ENCODE results near the gene MAFB.

The MAFB gene

DNA sequence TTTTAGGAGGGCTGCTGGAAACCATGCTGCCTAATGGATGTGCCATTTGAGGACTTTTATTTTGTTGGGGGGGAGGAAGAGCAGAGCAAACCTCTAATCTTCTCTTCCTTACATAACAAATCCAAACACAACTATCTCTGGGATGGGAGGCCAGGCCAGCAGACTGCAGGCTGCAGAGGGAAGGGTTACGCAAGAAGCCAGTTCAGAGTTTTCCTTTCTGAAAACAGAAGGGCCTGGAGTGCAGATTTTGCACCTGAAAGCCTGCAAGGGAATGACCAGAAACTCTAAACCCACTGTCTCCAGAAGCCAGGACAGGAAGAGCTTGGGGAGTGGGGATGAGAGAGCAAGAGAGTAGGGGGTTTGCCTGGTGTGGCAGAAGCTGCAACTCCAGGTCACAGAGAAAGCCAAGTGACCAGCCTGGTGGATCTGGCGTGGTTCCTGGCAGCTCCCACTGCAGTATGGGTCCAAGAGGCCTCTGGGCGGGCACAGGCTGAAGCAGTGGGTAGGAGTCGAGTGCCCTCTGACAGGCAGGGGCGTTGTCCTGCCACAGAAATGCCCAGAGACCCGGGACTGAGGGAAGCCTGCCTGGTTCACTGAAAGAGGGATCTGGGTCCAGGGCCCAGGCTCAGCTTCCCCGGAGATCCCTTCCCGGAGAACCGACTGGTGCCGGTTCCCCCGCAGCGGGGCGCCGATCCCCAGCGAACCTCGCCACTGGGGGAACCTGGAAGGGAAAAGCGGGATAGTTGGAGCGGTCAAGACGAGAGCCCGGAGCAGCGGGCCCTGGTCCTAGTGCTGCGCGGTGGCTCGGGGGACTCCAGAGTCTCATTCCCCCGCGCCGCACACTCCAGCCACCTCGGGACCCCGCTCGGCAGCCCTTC, 6.7 kb downstream of the MAFB start:
- H3K27ac ChIP-seq: no peak overlapping the region
- TF ChIP-seq, protein P1, sequence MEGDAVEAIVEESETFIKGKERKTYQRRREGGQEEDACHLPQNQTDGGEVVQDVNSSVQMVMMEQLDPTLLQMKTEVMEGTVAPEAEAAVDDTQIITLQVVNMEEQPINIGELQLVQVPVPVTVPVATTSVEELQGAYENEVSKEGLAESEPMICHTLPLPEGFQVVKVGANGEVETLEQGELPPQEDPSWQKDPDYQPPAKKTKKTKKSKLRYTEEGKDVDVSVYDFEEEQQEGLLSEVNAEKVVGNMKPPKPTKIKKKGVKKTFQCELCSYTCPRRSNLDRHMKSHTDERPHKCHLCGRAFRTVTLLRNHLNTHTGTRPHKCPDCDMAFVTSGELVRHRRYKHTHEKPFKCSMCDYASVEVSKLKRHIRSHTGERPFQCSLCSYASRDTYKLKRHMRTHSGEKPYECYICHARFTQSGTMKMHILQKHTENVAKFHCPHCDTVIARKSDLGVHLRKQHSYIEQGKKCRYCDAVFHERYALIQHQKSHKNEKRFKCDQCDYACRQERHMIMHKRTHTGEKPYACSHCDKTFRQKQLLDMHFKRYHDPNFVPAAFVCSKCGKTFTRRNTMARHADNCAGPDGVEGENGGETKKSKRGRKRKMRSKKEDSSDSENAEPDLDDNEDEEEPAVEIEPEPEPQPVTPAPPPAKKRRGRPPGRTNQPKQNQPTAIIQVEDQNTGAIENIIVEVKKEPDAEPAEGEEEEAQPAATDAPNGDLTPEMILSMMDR (IDR thresholded peaks at IDR 0.05): no peak
- no peak for TF ChIP-seq ZFX (IDR thresholded peaks at IDR 0.05; ENCODE audit: borderline replicate concordance)

DNA sequence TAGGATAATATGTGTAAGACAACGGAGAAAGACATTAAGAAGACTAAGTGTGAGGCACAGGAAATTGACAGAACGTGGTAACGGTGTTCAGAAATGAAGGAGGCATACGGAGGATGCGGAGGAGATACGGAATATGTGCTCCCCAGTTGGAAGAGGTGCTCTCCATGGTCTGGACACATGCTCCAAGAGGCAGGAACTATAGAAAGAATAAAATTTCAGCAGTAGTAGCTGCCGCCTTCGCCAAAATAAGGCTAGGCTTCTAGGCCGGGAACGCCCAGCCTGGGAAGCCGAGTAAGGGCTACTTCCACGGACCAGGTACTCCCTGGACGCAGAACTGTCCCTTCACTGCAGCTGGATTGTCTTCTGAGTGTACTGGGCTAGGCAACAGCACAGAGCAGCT, 7.4 kb downstream of the MAFB start:
- no peak overlapping the region for H3K27ac ChIP-seq
- TF ChIP-seq, protein P1 (IDR thresholded peaks at IDR 0.05): no peak
- TF ChIP-seq ZFX (IDR thresholded peaks at IDR 0.05; ENCODE audit: borderline replicate concordance): no peak

DNA sequence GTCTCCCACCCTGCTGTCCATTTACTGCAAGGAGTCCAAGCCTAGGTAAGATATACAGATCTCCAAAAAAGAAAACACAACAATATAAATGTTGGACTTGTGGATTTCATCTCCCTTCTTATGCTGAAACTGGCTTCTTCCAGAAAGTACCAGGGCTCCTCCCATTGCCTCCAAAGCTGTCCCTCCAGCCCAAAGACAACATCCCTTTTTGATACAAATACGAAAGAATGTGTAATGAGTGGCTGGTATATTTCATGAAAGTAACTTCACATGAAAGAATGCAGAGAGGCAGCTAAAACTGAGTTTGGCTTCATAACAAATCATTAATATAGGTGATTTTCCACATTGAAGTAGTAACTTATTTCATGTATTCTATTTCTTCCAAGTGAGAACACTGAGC, 7.9 kb downstream of the MAFB start:
- no peak for TF ChIP-seq ZFX (IDR thresholded peaks at IDR 0.05; ENCODE audit: borderline replicate concordance)
- TF ChIP-seq, protein P1 (IDR thresholded peaks at IDR 0.05): no peak

DNA sequence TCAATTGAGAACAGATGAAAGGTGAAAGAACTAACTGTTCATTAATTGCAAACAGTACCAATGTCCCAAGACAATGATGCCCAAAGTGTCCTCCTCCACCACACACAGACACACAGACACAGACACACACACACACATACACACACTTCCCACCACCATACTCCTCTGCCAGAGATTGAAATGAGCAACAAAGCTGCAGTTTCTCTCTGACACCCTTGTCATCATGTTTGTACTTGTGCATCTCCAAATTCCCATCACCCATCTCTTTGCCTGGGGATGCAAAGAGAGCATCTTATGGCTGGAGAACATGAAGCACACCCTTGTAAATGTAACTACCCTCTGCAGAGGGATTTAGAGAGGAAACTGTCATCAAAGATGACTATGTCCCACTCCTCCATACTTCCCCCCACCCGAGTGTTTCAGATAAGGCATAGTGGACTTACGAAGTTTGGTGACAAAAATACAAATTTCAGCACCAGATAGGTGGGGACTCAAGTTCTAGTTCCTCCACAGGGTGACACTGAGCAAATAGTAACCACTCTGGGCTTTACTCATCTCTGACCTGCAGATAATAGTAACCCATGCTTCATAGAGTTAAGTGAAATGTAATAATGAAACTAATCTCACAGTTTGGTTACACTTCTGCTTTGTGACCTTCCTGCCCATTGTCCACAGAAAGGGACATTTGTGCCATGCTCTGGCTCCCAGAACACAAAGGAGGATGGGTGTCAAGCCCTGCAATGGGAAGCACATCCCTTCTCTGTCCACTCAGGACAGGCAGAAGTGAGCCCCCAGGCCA, 8.7 kb downstream of the MAFB start:
- TF ChIP-seq ZFX (IDR thresholded peaks at IDR 0.05; ENCODE audit: borderline replicate concordance): no peak
- TF ChIP-seq, protein P1 (IDR thresholded peaks at IDR 0.05): no peak
- H3K27ac ChIP-seq: no peak overlapping the region

More for the DNA sequence above, 7.9 kb downstream of the MAFB start:
- no peak overlapping the region for H3K27ac ChIP-seq

DNA sequence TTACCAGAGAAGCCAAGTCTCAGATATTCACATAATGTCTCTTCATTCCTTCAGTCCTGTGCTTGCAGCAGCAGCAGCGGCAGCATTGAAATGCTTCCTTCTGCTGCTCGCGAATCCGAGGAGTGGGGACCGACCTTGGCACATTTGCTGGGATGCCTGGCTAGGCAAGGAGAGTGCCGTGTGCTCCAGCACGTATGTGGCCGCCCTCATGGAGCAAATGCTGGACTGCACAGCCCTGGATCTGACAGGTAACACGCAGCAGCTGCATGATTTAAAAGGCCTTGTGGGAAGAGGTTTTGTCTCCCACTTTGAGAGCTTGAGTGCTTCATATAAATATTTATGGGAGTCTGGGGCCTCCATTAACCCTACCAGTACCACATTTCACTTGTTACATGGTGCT, 9.9 kb downstream of the MAFB start:
- no peak overlapping the region for H3K27ac ChIP-seq
- TF ChIP-seq, protein P1 (IDR thresholded peaks at IDR 0.05): no peak
- no peak for TF ChIP-seq ZFX (IDR thresholded peaks at IDR 0.05; ENCODE audit: borderline replicate concordance)

DNA sequence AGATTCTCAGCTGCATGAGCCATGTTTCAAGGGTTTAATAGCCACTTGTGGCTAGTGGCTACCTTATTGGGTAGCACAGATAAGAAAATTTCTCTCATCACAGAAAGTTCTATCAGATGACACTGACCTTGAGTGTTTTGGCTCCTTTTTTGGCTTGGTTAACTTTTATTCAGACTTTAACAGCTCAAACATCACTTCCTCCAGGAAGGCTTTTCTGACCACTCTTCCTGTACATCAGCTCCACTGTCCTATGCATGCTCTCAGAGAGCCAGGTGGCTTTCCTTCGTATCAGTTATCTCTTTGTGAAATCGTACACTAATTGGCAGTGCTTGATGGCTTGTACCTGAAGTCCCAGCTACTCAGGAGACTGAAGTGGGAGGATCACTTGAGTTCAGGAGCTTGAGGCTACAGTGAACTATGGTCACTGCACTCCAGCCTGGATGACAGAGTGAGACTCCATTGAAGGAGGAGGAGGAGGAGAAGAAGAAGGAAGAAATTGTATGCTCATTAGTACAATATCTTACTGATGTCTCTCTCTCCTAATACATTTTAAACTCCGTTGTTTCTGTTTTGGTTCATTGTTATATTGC, 10.7 kb downstream of the MAFB start:
- TF ChIP-seq, protein P1 (IDR thresholded peaks at IDR 0.05): no peak
- TF ChIP-seq ZFX (IDR thresholded peaks at IDR 0.05; ENCODE audit: borderline replicate concordance): no peak
- no peak overlapping the region for H3K27ac ChIP-seq
